ENCODE results near the gene PRSS56. TPM values are rescaled to one million over a fixed set of nuclear protein-coding genes. Genes with fewer than 3 reads are reported as not detected.

The PRSS56 gene
- total and polyA plus RNA-seq, 2 donors (not counting 1 experiment from before 2014, with no cell fraction given) = not detected

GRCh38 chr2:232540441-232541041 lies 20.4 kb downstream of the PRSS56 start:
- no peaks in the 10 kb centered on the region for H3K36me3 ChIP-seq (ENCODE audit: control insufficient read depth, insufficient read depth, low read length)
- no peak overlapping the region for H3K27ac ChIP-seq (ENCODE audit: insufficient read depth, low read length)
- H3K9ac ChIP-seq (ENCODE audit: insufficient read depth, low read length) = no peak overlapping the region
- no peaks in the 10 kb centered on the region for H3K79me2 ChIP-seq (ENCODE audit: control insufficient read depth, insufficient read depth, low read length)
- no peak overlapping the region for H2AFZ ChIP-seq (ENCODE audit: low read length)
- no peaks in the 10 kb centered on the region for H4K20me1 ChIP-seq (ENCODE audit: control insufficient read depth, extremely low read depth, insufficient read depth, low read length)
- peaks cover 6% of the 10 kb centered on the region for H3K27me3 ChIP-seq (ENCODE audit: control insufficient read depth, insufficient read depth, low read length)
- H3K9me3 ChIP-seq (ENCODE audit: control insufficient read depth, insufficient read depth, low read depth, low read length) = no peaks in the 10 kb centered on the region
- DNase-seq (ENCODE audit: low read depth in 2 of 2) = no peak
- no peaks in the 10 kb centered on the region for H3K4me1 ChIP-seq (ENCODE audit: control insufficient read depth, extremely low read depth, insufficient read depth, low read length)
- no peak for TF ChIP-seq CTCF (conservative IDR thresholded peaks at IDR 0.05 in 1 of 2, IDR thresholded peaks at IDR 0.05 in 1 of 2; ENCODE audit: low read depth in 1 of 2, low read length in 2 of 2)
- TF ChIP-seq EZH2 (IDR thresholded peaks at IDR 0.05; ENCODE audit: low read length, missing control alignments) = no peak
- H3K4me2 ChIP-seq (ENCODE audit: extremely low read depth, insufficient read depth, low read length) = no peak overlapping the region
- no peak overlapping the region for H3K4me3 ChIP-seq (replicated peaks in 1 of 4; ENCODE audit: control extremely low read depth in 1 of 4, insufficient read depth in 1 of 4, low read depth in 3 of 4, low read length in 4 of 4)

- H3K4me2 ChIP-seq (ENCODE audit: extremely low read depth, insufficient read depth, low read length) = no peak overlapping the region
- H3K27ac ChIP-seq (ENCODE audit: insufficient read depth, low read length) = no peak overlapping the region
- no peak for DNase-seq (ENCODE audit: low read depth in 2 of 2)
- no peaks in the 10 kb centered on the region for H4K20me1 ChIP-seq (ENCODE audit: control insufficient read depth, extremely low read depth, insufficient read depth, low read length)
- H3K79me2 ChIP-seq (ENCODE audit: control insufficient read depth, insufficient read depth, low read length) = no peaks in the 10 kb centered on the region
- H3K4me3 ChIP-seq (replicated peaks in 1 of 4; ENCODE audit: control extremely low read depth in 1 of 4, insufficient read depth in 1 of 4, low read depth in 3 of 4, low read length in 4 of 4) = no peak overlapping the region
- TF ChIP-seq CTCF (conservative IDR thresholded peaks at IDR 0.05 in 1 of 2, IDR thresholded peaks at IDR 0.05 in 1 of 2; ENCODE audit: low read depth in 1 of 2, low read length in 2 of 2) = no peak
- H3K9me3 ChIP-seq (ENCODE audit: control insufficient read depth, insufficient read depth, low read depth, low read length) = no peaks in the 10 kb centered on the region
- peaks cover 6% of the 10 kb centered on the region for H3K27me3 ChIP-seq (ENCODE audit: control insufficient read depth, insufficient read depth, low read length)
- H3K4me1 ChIP-seq (ENCODE audit: control insufficient read depth, extremely low read depth, insufficient read depth, low read length) = no peaks in the 10 kb centered on the region
- H3K36me3 ChIP-seq (ENCODE audit: control insufficient read depth, insufficient read depth, low read length) = no peaks in the 10 kb centered on the region
- no peak overlapping the region for H2AFZ ChIP-seq (ENCODE audit: low read length)
- H3K9ac ChIP-seq (ENCODE audit: insufficient read depth, low read length) = no peak overlapping the region
Measured at GRCh38 chr2:232541195-232541960, 21.2 kb downstream of the PRSS56 start.

- TF ChIP-seq CTCF (conservative IDR thresholded peaks at IDR 0.05 in 1 of 2, IDR thresholded peaks at IDR 0.05 in 1 of 2; ENCODE audit: low read depth in 1 of 2, low read length in 2 of 2) (no peak), EZH2 (IDR thresholded peaks at IDR 0.05; ENCODE audit: low read length, missing control alignments) (no peak)
- no peak overlapping the region for H3K27ac ChIP-seq (ENCODE audit: insufficient read depth, low read length)
- no peaks in the 10 kb centered on the region for H4K20me1 ChIP-seq (ENCODE audit: control insufficient read depth, extremely low read depth, insufficient read depth, low read length)
- no peak for DNase-seq (ENCODE audit: low read depth in 2 of 2)
- no peaks in the 10 kb centered on the region for H3K9me3 ChIP-seq (ENCODE audit: control insufficient read depth, insufficient read depth, low read depth, low read length)
- no peaks in the 10 kb centered on the region for H3K36me3 ChIP-seq (ENCODE audit: control insufficient read depth, insufficient read depth, low read length)
- H2AFZ ChIP-seq (ENCODE audit: low read length) = no peak overlapping the region
- H3K27me3 ChIP-seq (ENCODE audit: control insufficient read depth, insufficient read depth, low read length) = peaks cover 6% of the 10 kb centered on the region
- H3K4me1 ChIP-seq (ENCODE audit: control insufficient read depth, extremely low read depth, insufficient read depth, low read length) = no peaks in the 10 kb centered on the region
- no peak overlapping the region for H3K4me3 ChIP-seq (replicated peaks in 1 of 4; ENCODE audit: control extremely low read depth in 1 of 4, insufficient read depth in 1 of 4, low read depth in 3 of 4, low read length in 4 of 4)
- H3K9ac ChIP-seq (ENCODE audit: insufficient read depth, low read length) = no peak overlapping the region
- H3K4me2 ChIP-seq (ENCODE audit: extremely low read depth, insufficient read depth, low read length) = no peak overlapping the region
- H3K79me2 ChIP-seq (ENCODE audit: control insufficient read depth, insufficient read depth, low read length) = no peaks in the 10 kb centered on the region
Measured at GRCh38 chr2:232541961-232542714, 21.9 kb downstream of the PRSS56 start.

Data from fibroblast of lung (primary cell).